NCI-H2227 (cell line): ENCODE data around the gene ELMO1.

Source experiments
- DNase-seq: peaks from one replicate; lab custom pipeline; 2025; ENCODE audit not compliant: unreplicated experiment; lab: John Stamatoyannopoulos, UW

The ELMO1 gene

GRCh38 chr7:37198041-37198905, 250.4 kb downstream of the ELMO1 start:
- DNase-seq: no peak

- no peak for DNase-seq
These were observed 251.6 kb downstream of the ELMO1 start for GRCh38 chr7:37197108-37197507.

DNA sequence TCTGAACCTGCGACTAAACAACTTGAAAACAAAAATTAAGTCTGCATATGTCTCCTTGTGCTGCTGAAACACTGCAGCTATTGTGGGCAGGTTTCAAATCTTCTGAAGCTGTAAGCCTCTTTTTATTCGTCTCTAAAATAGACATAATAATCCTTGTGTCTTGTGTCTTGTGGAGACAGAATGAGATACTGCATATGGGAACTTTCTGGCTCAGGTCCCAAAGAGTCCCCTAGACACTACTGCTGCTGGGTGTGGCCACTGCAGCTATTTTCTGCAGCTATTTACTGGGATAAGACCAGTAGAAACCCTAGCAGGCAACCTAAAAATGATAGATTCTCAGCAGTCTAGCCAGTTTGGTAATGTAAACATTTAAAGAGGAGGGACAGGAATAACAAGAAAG, 252.0 kb downstream of the ELMO1 start:
- no peak for DNase-seq

GRCh38 chr7:37195388-37195787, 253.3 kb downstream of the ELMO1 start:
- DNase-seq: no peak

- no peak for DNase-seq
These were observed 253.7 kb downstream of the ELMO1 start for GRCh38 chr7:37194943-37195342.

DNA sequence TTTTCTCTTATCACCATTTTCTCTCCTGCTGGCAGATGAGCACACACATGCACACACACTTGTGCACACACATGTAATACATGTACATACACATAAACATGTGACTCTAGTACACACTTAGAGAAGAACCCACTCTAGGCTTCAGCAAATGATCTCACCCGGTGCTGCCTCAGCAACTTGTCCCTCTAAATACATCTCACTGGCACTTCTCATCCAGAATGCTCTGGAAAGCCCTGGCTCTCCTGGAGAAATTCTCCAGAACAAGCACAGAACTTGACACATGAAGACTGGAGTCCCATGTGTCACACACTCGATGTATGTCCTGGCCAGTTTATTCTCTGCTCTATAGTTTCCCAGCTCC, 254.9 kb downstream of the ELMO1 start:
- no peak for DNase-seq

GRCh38 chr7:37193087-37193774, 255.4 kb downstream of the ELMO1 start:
- DNase-seq: no peak

GRCh38 chr7:37191797-37192196, 256.9 kb downstream of the ELMO1 start:
- DNase-seq: no peak

GRCh38 chr7:37187179-37187578, 261.5 kb downstream of the ELMO1 start:
- DNase-seq: no peak

DNA sequence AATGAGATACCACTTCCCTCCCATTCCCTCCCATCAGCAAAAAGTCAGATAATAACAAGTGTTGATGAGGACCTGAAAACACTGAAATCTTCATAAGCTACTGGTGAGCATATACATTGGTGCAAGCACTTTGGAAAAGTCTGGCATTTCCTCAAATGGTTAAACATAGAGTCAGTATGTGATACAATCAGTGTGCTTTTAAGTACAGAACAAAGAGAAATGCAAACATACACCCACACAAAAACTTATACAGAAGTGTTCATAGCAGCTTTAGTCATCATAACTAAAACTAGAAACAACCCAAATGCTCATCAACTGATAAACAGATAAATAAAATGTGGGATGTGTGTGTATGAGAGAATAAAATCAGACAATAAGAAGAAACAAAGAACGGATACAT, 261.9 kb downstream of the ELMO1 start:
- no peak for DNase-seq

GRCh38 chr7:37181550-37181932, 267.1 kb downstream of the ELMO1 start:
- no peak for DNase-seq

DNA sequence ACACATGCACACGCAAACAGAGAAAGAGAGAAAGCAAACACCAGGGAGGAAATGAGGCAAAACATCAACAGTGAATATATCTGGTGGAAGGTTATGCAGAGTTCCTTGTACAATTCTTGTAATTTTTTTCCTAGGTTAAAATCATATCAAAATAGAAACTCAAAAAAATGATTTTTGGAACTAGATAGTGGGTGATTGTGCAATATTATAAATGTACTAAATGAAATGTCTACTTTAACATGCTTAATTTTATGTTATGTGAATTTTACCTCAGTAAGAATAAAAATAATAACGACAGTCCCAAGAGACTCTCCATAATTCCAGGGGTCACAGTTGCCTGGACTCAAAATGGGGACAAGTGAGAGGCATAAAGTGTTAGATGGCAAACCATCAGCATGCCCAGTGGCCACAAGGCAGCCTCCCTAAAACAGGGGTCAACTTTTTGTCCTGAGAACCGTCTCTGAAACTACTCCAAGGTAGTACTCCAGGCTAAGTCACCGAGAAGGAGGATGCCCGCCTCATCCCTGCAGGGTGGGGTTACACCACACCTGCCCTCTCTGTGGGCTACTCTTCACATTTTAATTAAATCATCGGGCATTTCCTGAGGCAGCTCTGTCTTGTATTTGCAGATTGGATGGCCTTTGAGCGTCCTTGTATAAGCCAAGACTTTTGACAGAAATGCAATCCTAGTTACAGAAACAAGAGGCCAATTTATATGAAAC, 267.7 kb downstream of the ELMO1 start:
- no peak for DNase-seq

GRCh38 chr7:37176079-37176478, 272.6 kb downstream of the ELMO1 start:
- no peak for DNase-seq

GRCh38 chr7:37174460-37174859, 274.2 kb downstream of the ELMO1 start:
- DNase-seq: no peak

- DNase-seq: no peak
These were observed 275.0 kb downstream of the ELMO1 start for GRCh38 chr7:37173670-37174069.

- no peak for DNase-seq
These were observed 286.6 kb downstream of the ELMO1 start for GRCh38 chr7:37162106-37162505.

DNA sequence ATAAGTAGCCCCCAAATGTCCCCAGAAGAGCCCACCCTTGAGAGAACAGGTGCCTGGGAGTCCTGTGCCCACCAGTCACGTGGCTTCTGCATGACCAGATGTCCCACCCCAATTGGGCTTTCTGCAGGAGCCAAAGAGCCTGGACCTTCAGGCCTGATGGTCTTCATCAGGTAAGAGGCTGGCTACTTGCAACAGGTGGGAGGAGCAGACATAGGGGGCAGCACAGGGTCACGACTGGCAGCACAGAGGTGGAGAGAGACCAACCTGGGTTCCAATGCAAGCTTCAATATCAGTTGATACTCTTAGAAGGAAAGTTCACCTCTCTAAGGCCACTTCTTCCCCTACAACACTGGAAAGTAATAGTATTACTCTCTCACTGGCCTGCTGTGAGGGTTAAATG, 288.0 kb downstream of the ELMO1 start:
- DNase-seq: no peak

DNA sequence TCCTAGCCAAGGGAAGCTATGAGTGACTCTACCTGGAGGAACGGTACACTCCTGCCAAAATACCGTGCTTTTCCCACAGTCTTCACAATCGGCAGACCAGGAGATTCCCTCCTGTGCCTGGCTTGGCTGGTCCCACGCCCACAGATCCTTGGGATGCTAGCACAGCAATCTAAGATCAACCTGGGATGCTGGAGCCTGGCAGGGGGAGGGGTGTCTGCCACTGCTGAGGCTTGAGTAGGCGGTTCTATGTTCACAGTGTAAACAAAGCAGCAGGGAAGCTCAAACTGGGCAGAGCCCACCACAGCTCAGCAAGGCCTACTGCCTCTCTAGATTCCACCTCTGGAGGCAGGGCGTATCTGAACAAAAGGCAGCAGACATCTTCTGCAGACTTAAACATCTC, 295.3 kb downstream of the ELMO1 start:
- DNase-seq: no peak

DNA sequence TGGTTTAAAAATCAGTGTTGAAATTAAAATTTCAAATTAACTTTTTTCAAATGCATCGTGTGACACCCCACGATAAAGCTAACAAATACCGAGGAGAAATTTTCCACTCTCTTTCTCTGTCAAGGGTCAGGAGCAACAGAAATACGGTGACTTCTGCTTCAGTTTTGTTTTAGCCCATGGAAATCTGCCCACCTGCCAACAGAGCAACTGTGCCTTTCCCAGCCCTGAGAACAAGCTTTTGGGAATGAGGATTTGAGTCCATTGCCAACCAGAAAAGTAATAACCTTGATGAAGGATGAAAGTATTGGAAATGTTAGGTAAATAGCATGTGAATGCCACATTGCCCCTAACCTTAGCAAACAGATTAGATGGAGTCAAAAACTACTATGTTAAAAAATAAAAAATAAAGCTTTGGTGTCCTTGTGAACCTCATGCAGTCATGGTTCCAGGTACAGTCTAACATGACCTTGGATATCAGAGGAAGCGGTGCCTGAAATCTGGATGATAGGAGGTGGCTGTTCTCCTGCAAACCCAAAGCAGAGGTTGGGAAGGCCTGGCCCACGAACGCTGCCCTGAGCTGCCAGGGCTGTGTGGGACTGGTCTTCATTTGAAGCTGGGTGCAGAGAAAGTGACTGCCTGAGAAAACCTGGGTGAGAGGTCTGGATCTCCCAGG, 296.8 kb downstream of the ELMO1 start:
- DNase-seq: no peak

- no peak for DNase-seq
These were observed 297.8 kb downstream of the ELMO1 start for GRCh38 chr7:37150856-37151255.

GRCh38 chr7:37150180-37150579, 298.5 kb downstream of the ELMO1 start:
- DNase-seq: no peak

DNA sequence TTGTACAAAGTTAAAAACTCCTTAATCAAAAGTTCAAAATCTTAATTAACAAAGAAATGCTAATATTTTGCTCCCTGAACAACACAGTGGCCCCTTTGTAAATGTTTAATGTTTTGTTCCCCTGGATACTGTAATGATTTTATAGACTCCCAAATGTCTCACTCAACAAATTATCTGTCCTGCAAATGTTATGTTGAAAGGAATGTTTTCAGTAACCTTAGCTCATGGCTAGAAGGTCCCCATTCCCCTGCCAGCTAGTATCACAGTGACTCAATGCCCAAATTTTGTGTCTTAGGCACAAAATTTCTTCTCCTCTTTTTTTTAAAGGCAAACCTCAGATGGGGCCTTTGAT, 298.9 kb downstream of the ELMO1 start:
- no peak for DNase-seq
